Liver (tissue), 9 donors: ENCODE results near the gene LRCH4. TPM values are rescaled to one million over a fixed set of nuclear protein-coding genes. Genes with fewer than 3 reads are reported as not detected.

Source experiments
- DNase-seq: peaks from one replicate; pipeline ENCODE4 v3.0.0-alpha.2; 2017; ENCODE audit warnings: low spot score
- H3K27ac ChIP-seq, 2 donors: one replicate each; pipeline ENCODE4 v1.7.0; 2013; ENCODE audit warnings: inconsistent platforms in 2 of 2, low read length in 2 of 2, control low read depth in 1 of 2, low read depth in 1 of 2, mild to moderate bottlenecking in 1 of 2
- H3K27me3 ChIP-seq, 4 donors: one replicate each; pipeline versions ENCODE4 v1.6.1 to v1.7.0; 2013; ENCODE audit warnings: low read length in 3 of 4, inconsistent platforms in 1 of 4, mild to moderate bottlenecking in 1 of 4, moderate library complexity in 1 of 4; ENCODE audit not compliant: control insufficient read depth in 4 of 4, insufficient read depth in 4 of 4
- H3K36me3 ChIP-seq, 4 donors: one replicate each; pipeline versions ENCODE4 v1.6.1 to v1.7.0; 2013; ENCODE audit warnings: low read length in 3 of 4, mild to moderate bottlenecking in 3 of 4, low read depth in 1 of 4, moderate library complexity in 1 of 4; ENCODE audit not compliant: control insufficient read depth in 4 of 4, insufficient read depth in 3 of 4
- H3K4me1 ChIP-seq, 4 donors: one replicate each; pipeline versions ENCODE4 v1.6.1 to v1.7.0; 2013; ENCODE audit warnings: low read length in 3 of 4, mild to moderate bottlenecking in 3 of 4, moderate library complexity in 1 of 4; ENCODE audit not compliant: control insufficient read depth in 4 of 4, insufficient read depth in 4 of 4
- H3K4me3 ChIP-seq, 3 donors: one replicate each; pipeline versions ENCODE4 v1.6.1 to v1.7.0; 2013; ENCODE audit warnings: low read length in 3 of 3, control low read depth in 1 of 3, low read depth in 1 of 3, mild to moderate bottlenecking in 1 of 3
- H3K9ac ChIP-seq, 2 donors: one replicate each; pipeline ENCODE4 v1.7.0; 2013; ENCODE audit warnings: low read length in 2 of 2, mild to moderate bottlenecking in 2 of 2, moderate library complexity in 2 of 2, control low read depth in 1 of 2, low read depth in 1 of 2
- H3K9me3 ChIP-seq, 4 donors: one replicate each; pipeline versions ENCODE4 v1.6.1 to v1.7.0; 2013; ENCODE audit warnings: low read length in 3 of 4; ENCODE audit not compliant: control insufficient read depth in 4 of 4
- ATF3 ChIP-seq: IDR thresholded peaks from 2 replicates; pipeline ENCODE4 v1.6.1; 2016; ENCODE audit warnings: antibody characterized with exemption
- CTCF ChIP-seq: fragments of 150-350 bp; IDR thresholded peaks from 2 replicates; pipeline ENCODE4 v1.5.1; 2017; ENCODE audit warnings: improper control_type of control experiment, low read depth, low read length; ENCODE audit not compliant: missing input control
- EGR1 ChIP-seq, 2 donors: IDR thresholded peaks; 2 replicates each; pipeline ENCODE4 v1.6.1; 2016 to 2018; ENCODE audit warnings: antibody characterized with exemption in 2 of 2, low read depth in 2 of 2
- FOXA1 ChIP-seq: IDR thresholded peaks from 2 replicates; pipeline ENCODE4 v1.6.1; 2016; ENCODE audit warnings: antibody characterized with exemption
- GABPA ChIP-seq, 2 donors: IDR thresholded peaks in 1 of 2; conservative IDR thresholded peaks in 1 of 2; 2 replicates each; pipeline ENCODE4 v1.6.1; 2016; ENCODE audit warnings: antibody characterized with exemption in 2 of 2, mild to moderate bottlenecking in 1 of 2, moderate library complexity in 1 of 2
- HNF4A ChIP-seq, 2 donors: conservative IDR thresholded peaks; 2 replicates each; pipeline ENCODE4 v1.6.1; 2016; ENCODE audit warnings: antibody characterized with exemption in 2 of 2, mild to moderate bottlenecking in 2 of 2
- HNF4G ChIP-seq: IDR thresholded peaks from 2 replicates; pipeline ENCODE4 v1.6.1; 2016; ENCODE audit warnings: antibody characterized with exemption
- JUND ChIP-seq, 2 donors: IDR thresholded peaks; 2 replicates each; pipeline ENCODE4 v1.6.1; 2016; ENCODE audit warnings: antibody characterized with exemption in 2 of 2
- NR2F2 ChIP-seq: IDR thresholded peaks from 2 replicates; pipeline ENCODE4 v1.6.1; 2016; ENCODE audit warnings: antibody characterized with exemption
- RAD21 ChIP-seq, 2 donors: IDR thresholded peaks; 2 replicates each; pipeline ENCODE4 v1.6.1; 2016; ENCODE audit warnings: antibody characterized with exemption in 2 of 2, mild to moderate bottlenecking in 2 of 2
- REST ChIP-seq: IDR thresholded peaks from 2 replicates; pipeline ENCODE4 v1.6.1; 2016; ENCODE audit warnings: antibody characterized with exemption, mild to moderate bottlenecking
- RXRA ChIP-seq, 2 donors: IDR thresholded peaks; 2 replicates each; pipeline ENCODE4 v1.6.1; 2017 to 2018; ENCODE audit warnings: antibody characterized with exemption in 2 of 2, mild to moderate bottlenecking in 1 of 2
- SP1 ChIP-seq: IDR thresholded peaks from 2 replicates; pipeline ENCODE4 v1.6.1; 2018; ENCODE audit warnings: antibody characterized with exemption, mild to moderate bottlenecking
- TAF1 ChIP-seq: conservative IDR thresholded peaks from 2 replicates; pipeline ENCODE4 v1.6.1; 2016; ENCODE audit warnings: antibody characterized with exemption, mild to moderate bottlenecking
- YY1 ChIP-seq: IDR thresholded peaks from 2 replicates; pipeline ENCODE4 v1.6.1; 2016; ENCODE audit warnings: antibody characterized with exemption, mild to moderate bottlenecking
- ZBTB33 ChIP-seq: IDR thresholded peaks from 2 replicates; pipeline ENCODE4 v1.6.1; 2016; ENCODE audit warnings: antibody characterized with exemption
- WGBS: extraction: QIAGEN DNeasy Blood & Tissue Kit; methylation state at CpG from one replicate; pipeline ENCODE4 v1.1.7; 2013; 5-methylcytosine and 5-hydroxymethylcytosine counted together
- polyA plus RNA-seq, 2 donors: library from polyadenylated mRNA; stranded (reverse) in 1 of 2; unstranded in 1 of 2; fragments of 200-250 nt in 1 of 2; fragments of >200 nt in 1 of 2; fragmentation: Nextera tagmentation in 1 of 2; extraction: Ambion mirVana in 1 of 2; gene quantifications; one replicate each; pipeline versions ENCODE4 v1.2.1 to v1.2.3, GENCODE V29; 2013 to 2015
- total RNA-seq, 2 donors: library from RNA; depleted of rRNA; stranded (reverse); fragments of >200 nt; gene quantifications; one replicate each; pipeline ENCODE4 v1.2.3, GENCODE V29; 2014
- donor health status: healthy.
- donor health status: healthy.
- donor health status: healthy.
- donor health status: healthy.
- donor health status: healthy.

Gene LRCH4
- total and polyA plus RNA-seq, 4 donors = 8.2 to 25.8 (median 13.0) TPM

GRCh38 chr7:100595188-100595587 is 9.3 kb upstream of the LRCH4 start:
- Histone ChIP-seq H3K4me1 (no peaks in the 10 kb centered on the region), H3K27ac (no peak overlapping the region), H3K36me3 (no peaks in the 10 kb centered on the region), H3K9ac (no peak overlapping the region), H3K27me3 (no peaks in the 10 kb centered on the region), H3K9me3 (no peaks in the 10 kb centered on the region), H3K4me3 (no peak overlapping the region)
- no peak for TF ChIP-seq FOXA1
- TF ChIP-seq RAD21 (IDR thresholded peaks at IDR 0.05) = no peak
- no peak for TF ChIP-seq NR2F2
- no peak for TF ChIP-seq HNF4A (conservative IDR thresholded peaks at IDR 0.05)
- no peak for TF ChIP-seq EGR1 (IDR thresholded peaks at IDR 0.05; ENCODE audit: low read depth in 2 of 2)
- TF ChIP-seq ZBTB33 = no peak
- TF ChIP-seq TAF1 = no peak
- DNase-seq = no peak
- 97% methylated on average over 7 of the region's 7 CpGs for WGBS

GRCh38 chr7:100591596-100591995 is 5.7 kb upstream of the LRCH4 start:
- H3K27ac ChIP-seq = no peak overlapping the region
- H3K4me1 ChIP-seq = peaks cover 0 to 5% (median 2%) of the 10 kb centered on the region in 4 donors
- no peak for DNase-seq
- H3K27me3 ChIP-seq = no peaks in the 10 kb centered on the region
- no peaks in the 10 kb centered on the region for H3K36me3 ChIP-seq
- H3K9ac ChIP-seq = no peak overlapping the region
- no peaks in the 10 kb centered on the region for H3K9me3 ChIP-seq
- H3K4me3 ChIP-seq = no peak overlapping the region
- WGBS = 95% methylated on average over 17 of the region's 17 CpGs
- TF ChIP-seq NR2F2 = no peak
- no peak for TF ChIP-seq REST
- TF ChIP-seq EGR1 (IDR thresholded peaks at IDR 0.05; ENCODE audit: low read depth in 2 of 2) = no peak
- TF ChIP-seq HNF4G = no peak
- TF ChIP-seq YY1 = no peak
- no peak for TF ChIP-seq TAF1
- TF ChIP-seq CTCF = no peak
- no peak for TF ChIP-seq ATF3
- no peak for TF ChIP-seq RXRA (IDR thresholded peaks at IDR 0.05)
- no peak for TF ChIP-seq SP1
- no peak for TF ChIP-seq GABPA (IDR thresholded peaks at IDR 0.05 in 1 of 2, conservative IDR thresholded peaks at IDR 0.05 in 1 of 2)
- TF ChIP-seq ZBTB33 = no peak
- TF ChIP-seq JUND (IDR thresholded peaks at IDR 0.05) = no peak
